Ramos (cell line): Measurements from ENCODE around the gene LDHD.
"Not testable (repeated sequence)": the region's sequence is repeated elsewhere in the genome, so short reads cannot be mapped to it uniquely, and the experiment has no call there.

ENCODE experiments used
- in situ Hi-C: fragments of 300-500 bp; cut with MboI; formaldehyde crosslinking; loops from one replicate; pipeline ENCODE4 v1.14.3; 2022; ENCODE audit warnings: low sequenced_read_pairs; ENCODE audit not compliant: unreplicated experiment

The LDHD gene

GRCh38 chr16:75116081-75116910 is at the start of gene LDHD:
LDHD (minus strand) TSS chr16:75116780; CDS start chr16:75116720, 60 bp downstream.
- in situ Hi-C loops: no loop called here

GRCh38 chr16:75160386-75160785 is 43.8 kb upstream of the LDHD start:
- in situ Hi-C loops: no loop called here

- in situ Hi-C loops: no loop called here
Observed at GRCh38 chr16:75152635-75153034, 36.1 kb upstream of the LDHD start.

- in situ Hi-C loops: no loop called here
Observed at GRCh38 chr16:75151798-75152197, 35.2 kb upstream of the LDHD start.

- in situ Hi-C loops: no loop called here
Observed at GRCh38 chr16:75148311-75149195, 32.0 kb upstream of the LDHD start, which contains the start of gene ZFP1. ZFP1 (plus strand) TSS chr16:75148524; CDS start chr16:75152952, 4,428 bp downstream.

GRCh38 chr16:75147968-75148310 is 31.4 kb upstream of the LDHD start:
- in situ Hi-C loops: no loop called here

GRCh38 chr16:75143941-75144340 is 27.4 kb upstream of the LDHD start:
- in situ Hi-C loops: no loop called here

- in situ Hi-C loops: no loop called here
Observed at GRCh38 chr16:75139498-75139897, 22.9 kb upstream of the LDHD start.

GRCh38 chr16:75138636-75139035 is 22.1 kb upstream of the LDHD start:
- in situ Hi-C loops: no loop called here

GRCh38 chr16:75138233-75138632 is 21.7 kb upstream of the LDHD start:
- in situ Hi-C loops: no loop called here

GRCh38 chr16:75131081-75131480 is 14.5 kb upstream of the LDHD start:
- in situ Hi-C loops: no loop called here

GRCh38 chr16:75130150-75130771 is 13.7 kb upstream of the LDHD start:
- in situ Hi-C loops: no loop called here

- in situ Hi-C loops: not testable (repeated sequence)
Observed at GRCh38 chr16:75129421-75130149, 13.0 kb upstream of the LDHD start.

GRCh38 chr16:75127713-75128415 is 11.3 kb upstream of the LDHD start:
- in situ Hi-C loops: no loop called here

GRCh38 chr16:75122609-75123008 is 6.0 kb upstream of the LDHD start:
- in situ Hi-C loops: no loop called here

GRCh38 chr16:75121949-75122568 is 5.5 kb upstream of the LDHD start:
- in situ Hi-C loops: no loop called here

GRCh38 chr16:75120253-75120652 is 3.7 kb upstream of the LDHD start:
- in situ Hi-C loops: no loop called here

GRCh38 chr16:75118943-75119539 is 2.5 kb upstream of the LDHD start:
- in situ Hi-C loops: no loop called here

GRCh38 chr16:75116911-75117245 is 298 bp upstream of the LDHD start:
- in situ Hi-C loops: no loop called here
